ENCODE data around the gene RPL27A.

Gene RPL27A

DNA sequence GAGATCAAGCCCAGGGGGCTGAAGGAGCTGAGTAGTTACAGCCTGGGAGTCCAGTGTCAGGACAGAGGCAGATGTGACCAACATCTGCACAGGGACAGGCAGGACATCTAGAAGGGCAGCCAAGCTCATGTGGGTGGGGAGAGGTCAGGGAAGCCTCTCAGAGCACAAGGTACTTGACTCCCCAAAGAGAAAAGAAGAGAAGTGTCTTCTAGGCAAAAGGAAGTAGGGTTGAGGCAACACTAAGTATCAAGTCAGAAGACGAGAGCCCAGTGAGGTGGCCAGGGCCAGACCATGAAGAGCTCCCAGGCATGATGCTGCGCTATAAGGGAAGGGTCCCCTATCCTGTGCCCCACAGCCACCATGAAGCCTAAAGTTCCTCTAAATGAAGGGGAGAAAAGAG, 21.5 kb downstream of the RPL27A start:
- H3K9me3 Mint-ChIP-seq = no peaks in the 10 kb centered on the region
- ATAC-seq (no peak), DNase-seq (ENCODE audit: low spot score in 2 of 2) (no peak)
- no peak overlapping the region for H3K4me3 Mint-ChIP-seq
- no peak overlapping the region for H3K27ac Mint-ChIP-seq
- H3K36me3 Mint-ChIP-seq = no peaks in the 10 kb centered on the region
- H3K4me1 Mint-ChIP-seq = no peaks in the 10 kb centered on the region

DNA sequence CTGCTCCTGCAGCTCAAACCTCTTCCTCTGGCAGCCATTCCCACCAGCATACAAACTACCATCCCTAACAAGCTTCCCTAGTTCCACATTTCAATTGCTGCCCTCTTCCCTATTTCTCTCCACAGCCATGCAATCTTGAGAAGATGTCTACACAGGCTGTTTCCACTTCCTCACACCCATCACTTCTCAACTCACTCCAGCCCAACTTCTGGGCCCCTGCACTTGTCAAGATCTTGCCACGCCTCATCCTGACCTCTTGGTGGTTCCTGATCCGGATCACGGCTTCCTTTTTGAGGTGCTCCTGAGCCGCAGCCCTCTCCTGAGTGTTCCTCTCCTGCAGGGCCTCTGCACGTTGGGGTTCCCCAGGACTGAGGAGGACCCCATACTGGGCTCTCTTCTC, 22.6 kb downstream of the RPL27A start:
- Mint-ChIP-seq H3K36me3 (no peaks in the 10 kb centered on the region), H3K27ac (no peak overlapping the region), H3K4me3 (no peak overlapping the region), H3K4me1 (no peaks in the 10 kb centered on the region), H3K9me3 (no peaks in the 10 kb centered on the region)
- ATAC-seq = no peak
- no peak for DNase-seq (ENCODE audit: low spot score in 2 of 2)

- Mint-ChIP-seq H3K4me1 (no peaks in the 10 kb centered on the region), H3K36me3 (no peaks in the 10 kb centered on the region), H3K4me3 (no peak overlapping the region), H3K9me3 (no peaks in the 10 kb centered on the region), H3K27ac (no peak overlapping the region)
- no peak for DNase-seq (ENCODE audit: low spot score in 2 of 2)
- no peak for ATAC-seq
Measured at GRCh38 chr11:8706673-8707432, 24.3 kb downstream of the RPL27A start.

DNA sequence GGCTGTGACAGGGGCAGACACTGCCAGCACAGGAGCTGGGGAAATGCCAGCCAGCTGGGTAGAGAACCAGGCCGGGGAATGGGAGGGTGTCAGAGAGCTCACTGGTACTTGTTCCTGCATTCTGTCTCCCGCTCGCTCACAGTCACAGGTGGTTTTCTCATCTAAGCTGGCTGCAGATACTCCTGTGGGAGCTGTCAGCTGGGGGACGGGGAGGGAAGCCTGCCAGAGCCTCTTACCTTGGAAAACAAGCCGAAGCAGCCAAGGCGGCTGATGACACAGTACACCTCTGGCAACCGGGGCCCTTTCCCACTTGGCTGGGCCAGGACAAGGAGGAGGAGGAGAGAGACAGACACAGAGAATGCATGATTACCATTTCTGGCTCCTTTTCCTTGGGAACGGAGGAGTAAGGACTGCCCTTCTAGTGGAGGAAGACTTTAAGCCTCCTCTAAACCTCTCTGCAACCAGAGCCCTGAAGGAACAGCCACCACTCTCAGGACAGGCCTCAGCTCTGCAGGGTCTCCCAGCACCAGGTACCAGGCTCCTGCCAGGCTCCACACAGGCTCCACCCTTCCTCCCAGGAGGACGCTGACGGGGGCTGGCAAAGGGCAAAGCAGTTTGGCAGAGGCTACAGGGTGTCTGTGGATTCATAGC, 25.1 kb downstream of the RPL27A start:
- ATAC-seq (no peak), DNase-seq (ENCODE audit: low spot score in 2 of 2) (no peak)
- H3K27ac Mint-ChIP-seq = no peak overlapping the region
- no peaks in the 10 kb centered on the region for H3K9me3 Mint-ChIP-seq
- no peaks in the 10 kb centered on the region for H3K36me3 Mint-ChIP-seq
- H3K4me3 Mint-ChIP-seq = no peak overlapping the region
- H3K4me1 Mint-ChIP-seq = no peaks in the 10 kb centered on the region

GRCh38 chr11:8709002-8709672, 26.5 kb downstream of the RPL27A start:
- no peaks in the 10 kb centered on the region for H3K36me3 Mint-ChIP-seq
- no peak overlapping the region for H3K27ac Mint-ChIP-seq
- H3K9me3 Mint-ChIP-seq = no peaks in the 10 kb centered on the region
- H3K4me1 Mint-ChIP-seq = no peaks in the 10 kb centered on the region
- DNase-seq (ENCODE audit: low spot score in 2 of 2) (no peak), ATAC-seq (no peak)
- no peak overlapping the region for H3K4me3 Mint-ChIP-seq

GRCh38 chr11:8709777-8710176, 27.2 kb downstream of the RPL27A start:
- Mint-ChIP-seq H3K4me3 (no peak overlapping the region), H3K36me3 (no peaks in the 10 kb centered on the region), H3K4me1 (no peaks in the 10 kb centered on the region), H3K27ac (no peak overlapping the region), H3K9me3 (no peaks in the 10 kb centered on the region)
- ATAC-seq = no peak
- no peak for DNase-seq (ENCODE audit: low spot score in 2 of 2)

GRCh38 chr11:8711895-8712442, 29.4 kb downstream of the RPL27A start:
- ATAC-seq (no peak), DNase-seq (ENCODE audit: low spot score in 2 of 2) (no peak)
- Mint-ChIP-seq H3K36me3 (no peaks in the 10 kb centered on the region), H3K4me3 (no peak overlapping the region), H3K27ac (no peak overlapping the region), H3K9me3 (no peaks in the 10 kb centered on the region), H3K4me1 (peaks cover 1% of the 10 kb centered on the region)

DNA sequence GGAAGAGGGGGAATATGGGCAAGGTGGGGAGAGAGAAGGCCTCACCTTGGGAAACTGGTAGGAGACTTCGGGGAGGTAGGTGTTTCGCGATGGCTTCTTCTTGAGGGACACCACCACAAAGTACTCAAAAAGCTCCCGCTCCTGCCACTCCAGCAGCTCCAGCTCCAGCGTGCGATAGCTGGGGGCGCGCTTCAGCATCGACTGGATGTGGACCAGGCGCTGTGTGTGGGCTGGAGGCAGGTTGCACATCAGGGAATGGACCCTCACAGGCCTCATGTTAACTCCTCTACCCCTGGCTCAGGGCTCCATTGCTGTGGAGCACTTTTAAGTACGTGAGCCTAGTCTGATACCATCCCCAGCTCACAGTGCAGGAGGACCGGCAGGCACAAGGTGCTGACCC, 29.9 kb downstream of the RPL27A start:
- ATAC-seq = no peak

GRCh38 chr11:8713760-8714454, 31.3 kb downstream of the RPL27A start:
- DNase-seq (ENCODE audit: low spot score in 2 of 2) (no peak), ATAC-seq (no peak)
- no peaks in the 10 kb centered on the region for H3K36me3 Mint-ChIP-seq
- peaks cover 10% of the 10 kb centered on the region for H3K4me1 Mint-ChIP-seq
- no peak overlapping the region for H3K4me3 Mint-ChIP-seq
- H3K9me3 Mint-ChIP-seq = no peaks in the 10 kb centered on the region
- H3K27ac Mint-ChIP-seq = no peak overlapping the region

More for the DNA sequence above, 29.9 kb downstream of the RPL27A start:
- Mint-ChIP-seq H3K9me3 (no peaks in the 10 kb centered on the region), H3K4me3 (no peak overlapping the region), H3K36me3 (no peaks in the 10 kb centered on the region), H3K4me1 (peaks cover 6% of the 10 kb centered on the region), H3K27ac (no peak overlapping the region)
- no peak for DNase-seq (ENCODE audit: low spot score in 2 of 2)

- Mint-ChIP-seq H3K27ac (no peak overlapping the region), H3K36me3 (no peaks in the 10 kb centered on the region), H3K4me3 (no peak overlapping the region), H3K4me1 (peaks cover 10% of the 10 kb centered on the region), H3K9me3 (no peaks in the 10 kb centered on the region)
- ATAC-seq (no peak), DNase-seq (ENCODE audit: low spot score in 2 of 2) (no peak)
Measured at GRCh38 chr11:8714622-8715225, 32.1 kb downstream of the RPL27A start.

GRCh38 chr11:8715501-8715900, 32.9 kb downstream of the RPL27A start:
- no peak overlapping the region for H3K27ac Mint-ChIP-seq
- ATAC-seq (no peak), DNase-seq (ENCODE audit: low spot score in 2 of 2) (no peak)
- H3K4me3 Mint-ChIP-seq = no peak overlapping the region
- peaks cover 10% of the 10 kb centered on the region for H3K4me1 Mint-ChIP-seq
- H3K36me3 Mint-ChIP-seq = no peaks in the 10 kb centered on the region
- no peaks in the 10 kb centered on the region for H3K9me3 Mint-ChIP-seq

DNA sequence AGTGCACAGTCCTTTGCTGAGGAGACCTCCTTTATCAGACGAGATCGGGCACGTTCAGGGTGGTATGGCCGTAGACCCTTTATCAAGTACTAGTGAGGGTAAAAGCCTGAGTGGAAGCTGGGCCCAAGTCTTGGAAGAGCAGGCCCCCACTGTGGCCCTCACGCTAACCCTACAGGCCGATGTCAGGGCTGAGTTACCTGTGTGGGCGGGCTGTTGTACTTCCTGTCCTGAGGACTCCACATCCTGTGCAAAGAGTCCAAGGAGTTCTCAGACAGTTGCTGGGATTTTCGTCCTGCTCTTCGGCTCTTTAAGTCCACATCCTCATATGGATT, 34.9 kb downstream of the RPL27A start:
- ATAC-seq (no peak), DNase-seq (ENCODE audit: low spot score in 2 of 2) (no peak)
- Mint-ChIP-seq H3K4me1 (peaks cover 10% of the 10 kb centered on the region), H3K4me3 (no peak overlapping the region), H3K27ac (no peak overlapping the region), H3K9me3 (no peaks in the 10 kb centered on the region), H3K36me3 (no peaks in the 10 kb centered on the region)

GRCh38 chr11:8717876-8718753, 35.5 kb downstream of the RPL27A start:
- Mint-ChIP-seq H3K9me3 (no peaks in the 10 kb centered on the region), H3K4me1 (peaks cover 10% of the 10 kb centered on the region), H3K36me3 (no peaks in the 10 kb centered on the region), H3K27ac (no peak overlapping the region), H3K4me3 (no peak overlapping the region)
- DNase-seq (ENCODE audit: low spot score in 2 of 2) (no peak), ATAC-seq (no peak)

DNA sequence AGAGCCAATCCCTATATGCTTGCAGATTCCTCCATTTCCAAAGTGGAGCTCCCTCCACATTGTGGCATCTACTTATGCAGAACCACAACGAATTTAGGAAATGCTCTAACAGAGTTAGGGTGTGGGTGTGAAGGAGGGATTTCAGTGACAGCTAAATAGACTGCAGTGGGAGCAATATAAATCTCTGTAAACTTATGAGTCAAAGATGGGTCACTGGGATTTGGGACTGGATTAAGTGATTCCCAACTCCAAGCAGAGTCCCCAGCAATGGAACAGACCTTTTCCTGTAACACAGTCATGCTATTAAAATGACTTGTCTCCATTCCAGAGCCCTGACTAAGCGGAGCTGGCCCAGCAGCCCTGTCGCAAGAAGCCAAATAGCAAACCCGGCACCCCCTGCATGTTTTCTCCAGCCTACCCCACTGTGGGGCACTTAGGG, 36.6 kb downstream of the RPL27A start:
- ATAC-seq = no peak
- Mint-ChIP-seq H3K27ac (no peak overlapping the region), H3K4me1 (peaks cover 10% of the 10 kb centered on the region), H3K4me3 (no peak overlapping the region), H3K9me3 (no peaks in the 10 kb centered on the region), H3K36me3 (no peaks in the 10 kb centered on the region)
- DNase-seq (ENCODE audit: low spot score in 2 of 2) = no peak

Data from stimulated activated effector memory CD8-positive, alpha-beta T cell treated with anti-CD3 and anti-CD28 coated beads, Interleukin-12 subunit alpha, Interleukin-12 subunit beta, amount 100 ng/mL, for 72 hours (primary cell).